WTC11 (cell line): ENCODE measurements around the gene CTNNA2. TPM values are rescaled to one million over a fixed set of nuclear protein-coding genes. Genes with fewer than 3 reads are reported as not detected.
A peak's percentile ranks its signal among the peaks of the same experiment; 100 is the strongest.

Source experiments
- ATAC-seq: fragments of 200-7000 bp; cut with Tn5 transposase; 2 replicates; pipeline ENCODE4 v1.10.0; 2021; ENCODE audit warnings: mild to moderate bottlenecking, moderate library complexity
- CTCF ChIA-PET: fragments of 300-600 bp; sonication (Branson Sonifier 250); formaldehyde crosslinking; loops from one replicate; lab custom pipeline; 2021; ENCODE audit warnings: antibody characterized with exemption; lab: Charles Lee
- POLR2A ChIA-PET: fragments of 350-600 bp; sonication (Branson Sonifier 250); formaldehyde crosslinking; loops from one replicate; lab custom pipeline; 2021; ENCODE audit warnings: antibody characterized with exemption; lab: Charles Lee
- DNase-seq: peaks from one replicate; pipeline ENCODE4 v3.0.0; 2021; ENCODE audit warnings: low spot score
- H3K27ac Mint-ChIP-seq: 2 replicates; pipeline ENCODE4 v1.8.0; 2021; ENCODE audit warnings: mixed read lengths
- H3K27me3 Mint-ChIP-seq: 2 replicates; pipeline ENCODE4 v1.8.0; 2021; ENCODE audit warnings: low read depth, mild to moderate bottlenecking, moderate library complexity, mixed read lengths
- H3K36me3 Mint-ChIP-seq: 2 replicates; pipeline ENCODE4 v1.8.0; 2021; ENCODE audit warnings: mixed read lengths
- H3K4me1 Mint-ChIP-seq: 2 replicates; pipeline ENCODE4 v1.8.0; 2022; ENCODE audit warnings: mixed read lengths
- H3K4me3 Mint-ChIP-seq: 2 replicates; pipeline ENCODE4 v1.8.0; 2021; ENCODE audit warnings: mild to moderate bottlenecking, moderate library complexity, mixed read lengths
- H3K9me3 Mint-ChIP-seq: 2 replicates; pipeline ENCODE4 v1.8.0; 2021; ENCODE audit warnings: mixed read lengths
- ETV6 ChIP-seq: sonication (generic); formaldehyde crosslinking; IDR thresholded peaks from 2 replicates; pipeline ENCODE4 v1.8.1; 2022; ENCODE audit warnings: mild to moderate bottlenecking, missing genetic modification reagents
- HMGXB4 ChIP-seq: sonication (generic); formaldehyde crosslinking; IDR thresholded peaks from 2 replicates; pipeline ENCODE4 v1.8.1; 2023; ENCODE audit warnings: mild to moderate bottlenecking, moderate library complexity, missing genetic modification reagents
- JUN ChIP-seq: sonication (generic); formaldehyde crosslinking; IDR thresholded peaks from 2 replicates; pipeline ENCODE4 v1.8.0; 2023; ENCODE audit warnings: mild to moderate bottlenecking, missing genetic modification reagents
- MYBL2 ChIP-seq: sonication (generic); formaldehyde crosslinking; IDR thresholded peaks from 2 replicates; pipeline ENCODE4 v1.8.1; 2023; ENCODE audit warnings: mild to moderate bottlenecking, moderate library complexity, missing genetic modification reagents
- NFE2L1 ChIP-seq: sonication (generic); formaldehyde crosslinking; IDR thresholded peaks from 2 replicates; pipeline ENCODE4 v1.8.1; 2023; ENCODE audit warnings: missing genetic modification reagents
- NR1H2 ChIP-seq: sonication (generic); formaldehyde crosslinking; IDR thresholded peaks from 2 replicates; pipeline ENCODE4 v1.9.0; 2021; ENCODE audit warnings: mild to moderate bottlenecking, moderate library complexity, missing genetic modification reagents
- NR2C2 ChIP-seq: sonication (generic); formaldehyde crosslinking; IDR thresholded peaks from 2 replicates; pipeline ENCODE4 v1.8.0; 2022; ENCODE audit warnings: mild to moderate bottlenecking, missing genetic modification reagents
- PREB ChIP-seq: sonication (generic); formaldehyde crosslinking; IDR thresholded peaks from 2 replicates; pipeline ENCODE4 v1.8.1; 2022; ENCODE audit warnings: mild to moderate bottlenecking, missing genetic modification reagents, moderate library complexity, borderline replicate concordance
- RELA ChIP-seq: sonication (generic); formaldehyde crosslinking; IDR thresholded peaks from 2 replicates; pipeline ENCODE4 v1.8.1; 2022; ENCODE audit warnings: missing genetic modification reagents, mild to moderate bottlenecking, borderline replicate concordance
- TCF7 ChIP-seq: sonication (generic); formaldehyde crosslinking; IDR thresholded peaks from 2 replicates; pipeline ENCODE4 v1.8.0; 2022; ENCODE audit warnings: mild to moderate bottlenecking, low read depth, missing genetic modification reagents, moderate library complexity
- ZMAT4 ChIP-seq: fragments of 250-450 bp; sonication (Bioruptor Pico); IDR thresholded peaks from 2 replicates; pipeline ENCODE4 v1.9.0; 2021; ENCODE audit warnings: mild to moderate bottlenecking
- ZNF281 ChIP-seq: sonication (generic); formaldehyde crosslinking; IDR thresholded peaks from 2 replicates; pipeline ENCODE4 v1.8.0; 2023; ENCODE audit warnings: mild to moderate bottlenecking, missing genetic modification reagents
- ZNF396 ChIP-seq: fragments of 250-450 bp; sonication (Bioruptor Pico); IDR thresholded peaks from 2 replicates; pipeline ENCODE4 v1.8.0; 2021; ENCODE audit warnings: mild to moderate bottlenecking, moderate library complexity, borderline replicate concordance
- ZNF532 ChIP-seq: fragments of 250-450 bp; sonication (Bioruptor Pico); IDR thresholded peaks from 2 replicates; pipeline ENCODE4 v1.9.0; 2021; ENCODE audit warnings: mild to moderate bottlenecking, borderline replicate concordance
- total RNA-seq: library from RNA; stranded (reverse); gene quantifications from 3 replicates; pipeline ENCODE4 v1.2.3, GENCODE V29; 2021
- TF ChIP-seq, protein P1 (sequence below): sonication (generic); formaldehyde crosslinking; IDR thresholded peaks from 2 replicates; pipeline ENCODE4 v1.8.1; 2023; ENCODE audit warnings: mild to moderate bottlenecking, missing genetic modification reagents, moderate library complexity
- TF ChIP-seq, protein P2 (sequence below): fragments of 250-450 bp; sonication (Bioruptor Pico); IDR thresholded peaks from 2 replicates; pipeline ENCODE4 v1.9.0; 2021; ENCODE audit warnings: moderate library complexity, mild to moderate bottlenecking, inconsistent platforms, borderline replicate concordance
- TF ChIP-seq, protein P3 (sequence below): sonication (generic); formaldehyde crosslinking; IDR thresholded peaks from 2 replicates; pipeline ENCODE4 v1.8.1; 2022; ENCODE audit warnings: missing genetic modification reagents, borderline replicate concordance

CTNNA2 gene
- total RNA-seq, 1 experiment from 2014 or later: 3.8 TPM

GRCh38 chr2:79782576-79783452 is 270.0 kb downstream of the CTNNA2 start (continued):
- TF ChIP-seq MYBL2 (CRISPR knock-in tag): 0 out of 2 replicates have a peak, but pooled peaks have one; percentile 46
- no peak for TF ChIP-seq HMGXB4 (CRISPR knock-in tag)
- TF ChIP-seq, protein P1, sequence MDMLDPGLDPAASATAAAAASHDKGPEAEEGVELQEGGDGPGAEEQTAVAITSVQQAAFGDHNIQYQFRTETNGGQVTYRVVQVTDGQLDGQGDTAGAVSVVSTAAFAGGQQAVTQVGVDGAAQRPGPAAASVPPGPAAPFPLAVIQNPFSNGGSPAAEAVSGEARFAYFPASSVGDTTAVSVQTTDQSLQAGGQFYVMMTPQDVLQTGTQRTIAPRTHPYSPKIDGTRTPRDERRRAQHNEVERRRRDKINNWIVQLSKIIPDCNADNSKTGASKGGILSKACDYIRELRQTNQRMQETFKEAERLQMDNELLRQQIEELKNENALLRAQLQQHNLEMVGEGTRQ (CRISPR knock-in tag): peak; percentile 70

GRCh38 chr2:79788952-79789651 is 276.3 kb downstream of the CTNNA2 start:
- ChIA-PET CTCF (no interaction called here), POLR2A (no interaction called here)
- DNase-seq: no peak
- TF ChIP-seq PREB (CRISPR knock-in tag): no peak
- TF ChIP-seq NR2C2 (CRISPR knock-in tag): no peak
- TF ChIP-seq ZNF532: no peak
- TF ChIP-seq JUN (CRISPR knock-in tag): no peak
- no peak for TF ChIP-seq TCF7 (CRISPR knock-in tag)
- TF ChIP-seq, protein P2, sequence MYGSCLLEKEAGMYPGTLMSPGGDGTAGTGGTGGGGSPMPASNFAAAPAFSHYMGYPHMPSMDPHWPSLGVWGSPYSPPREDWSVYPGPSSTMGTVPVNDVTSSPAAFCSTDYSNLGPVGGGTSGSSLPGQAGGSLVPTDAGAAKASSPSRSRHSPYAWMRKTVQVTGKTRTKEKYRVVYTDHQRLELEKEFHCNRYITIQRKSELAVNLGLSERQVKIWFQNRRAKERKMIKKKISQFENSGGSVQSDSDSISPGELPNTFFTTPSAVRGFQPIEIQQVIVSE: no peak
- TF ChIP-seq, protein P3, sequence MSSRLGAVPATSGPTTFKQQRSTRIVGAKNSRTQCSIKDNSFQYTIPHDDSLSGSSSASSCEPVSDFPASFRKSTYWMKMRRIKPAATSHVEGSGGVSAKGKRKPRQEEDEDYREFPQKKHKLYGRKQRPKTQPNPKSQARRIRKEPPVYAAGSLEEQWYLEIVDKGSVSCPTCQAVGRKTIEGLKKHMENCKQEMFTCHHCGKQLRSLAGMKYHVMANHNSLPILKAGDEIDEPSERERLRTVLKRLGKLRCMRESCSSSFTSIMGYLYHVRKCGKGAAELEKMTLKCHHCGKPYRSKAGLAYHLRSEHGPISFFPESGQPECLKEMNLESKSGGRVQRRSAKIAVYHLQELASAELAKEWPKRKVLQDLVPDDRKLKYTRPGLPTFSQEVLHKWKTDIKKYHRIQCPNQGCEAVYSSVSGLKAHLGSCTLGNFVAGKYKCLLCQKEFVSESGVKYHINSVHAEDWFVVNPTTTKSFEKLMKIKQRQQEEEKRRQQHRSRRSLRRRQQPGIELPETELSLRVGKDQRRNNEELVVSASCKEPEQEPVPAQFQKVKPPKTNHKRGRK: no peak
- TF ChIP-seq NR1H2 (CRISPR knock-in tag): no peak
- TF ChIP-seq NFE2L1: no peak
- TF ChIP-seq ZNF281 (CRISPR knock-in tag): no peak
- TF ChIP-seq ETV6: no peak
- TF ChIP-seq ZMAT4 (CRISPR knock-in tag): no peak
- no peak for TF ChIP-seq RELA (CRISPR knock-in tag)
- no peak for TF ChIP-seq ZNF396

More at GRCh38 chr2:79788952-79789651, 276.3 kb downstream of the CTNNA2 start:
- Mint-ChIP-seq H3K27ac (no peak overlapping the region), H3K27me3 (no peaks in the 10 kb centered on the region), H3K4me1 (peaks cover 25% of the 10 kb centered on the region), H3K36me3 (peaks cover 7% of the 10 kb centered on the region), H3K9me3 (peaks cover 10% of the 10 kb centered on the region), H3K4me3 (no peak overlapping the region)
- no peak for ATAC-seq
